ENCODE results near the gene PXYLP1. TPM values are rescaled to one million over a fixed set of nuclear protein-coding genes. Genes with fewer than 3 reads are reported as not detected.

PXYLP1 gene
- total RNA-seq, 1 donor from 2014 or later: 11.5 TPM

DNA sequence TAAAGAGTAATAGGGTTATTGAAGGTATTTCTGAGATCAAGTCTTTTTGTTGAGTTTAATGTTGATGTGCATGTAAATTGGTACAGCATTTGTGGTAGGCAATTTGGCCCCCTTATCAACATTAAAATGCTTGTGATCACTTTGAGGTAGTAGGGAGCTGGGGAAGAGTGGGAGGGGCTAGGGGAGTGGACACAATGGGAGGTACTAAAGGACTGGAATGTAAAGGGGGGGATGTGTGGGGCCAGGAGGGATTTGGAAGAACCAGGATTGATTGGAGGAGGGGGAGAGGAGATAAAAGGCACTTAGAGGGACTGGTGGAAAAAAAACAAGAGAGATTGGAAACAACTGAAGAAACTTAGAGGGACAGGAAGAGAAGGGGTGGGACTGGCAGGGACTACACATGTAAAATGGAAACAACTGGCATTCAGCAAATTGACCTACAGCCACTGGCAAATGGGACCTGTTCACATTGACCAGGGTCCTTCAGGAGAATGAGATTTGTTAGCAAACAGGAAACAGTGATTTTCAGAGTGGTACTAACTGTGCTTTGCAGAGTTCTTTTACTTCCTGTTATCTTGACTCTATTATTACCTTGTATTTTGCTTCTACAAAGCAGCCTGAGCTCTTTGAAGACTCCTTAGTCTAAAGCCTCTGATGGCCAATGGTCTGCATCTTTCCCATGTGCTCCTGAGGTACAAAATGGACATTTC is 88.9 kb downstream of the PXYLP1 start:
- no peak for DNase-seq (ENCODE audit: low read depth)
- Histone ChIP-seq H3K27me3 (ENCODE audit: control insufficient read depth, insufficient read depth, low read length) (no peaks in the 10 kb centered on the region), H3K36me3 (ENCODE audit: control insufficient read depth, insufficient read depth, low read length) (no peaks in the 10 kb centered on the region), H3K4me3 (ENCODE audit: low read depth, low read length) (no peak overlapping the region)
- TF ChIP-seq CTCF (IDR thresholded peaks at IDR 0.05; ENCODE audit: insufficient read depth, low read length, poor library complexity, severe bottlenecking): no peak

DNA sequence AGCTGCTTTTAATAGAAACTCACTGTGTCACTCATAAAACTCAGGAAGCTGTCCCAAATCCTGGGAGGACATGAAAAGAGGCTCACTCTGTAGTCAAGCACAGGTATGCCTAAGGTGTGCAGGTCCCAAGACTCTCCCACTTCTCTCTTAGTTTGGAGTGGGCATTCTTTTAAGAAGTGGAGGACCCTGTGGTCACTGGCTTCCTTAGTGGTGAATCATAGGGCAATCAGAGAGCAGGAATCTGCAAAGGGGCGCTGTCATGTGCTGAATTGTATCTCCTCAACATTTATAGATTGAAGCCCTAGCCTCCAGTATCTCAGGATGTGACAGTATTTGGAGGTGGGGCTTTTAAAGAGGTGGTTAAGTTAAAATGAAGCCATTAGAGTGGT is 89.5 kb downstream of the PXYLP1 start:
- TF ChIP-seq CTCF (IDR thresholded peaks at IDR 0.05; ENCODE audit: insufficient read depth, low read length, poor library complexity, severe bottlenecking): no peak
- no peaks in the 10 kb centered on the region for H3K27me3 ChIP-seq (ENCODE audit: control insufficient read depth, insufficient read depth, low read length)
- no peak overlapping the region for H3K4me3 ChIP-seq (ENCODE audit: low read depth, low read length)
- no peaks in the 10 kb centered on the region for H3K36me3 ChIP-seq (ENCODE audit: control insufficient read depth, insufficient read depth, low read length)
- DNase-seq (ENCODE audit: low read depth): no peak

GRCh38 chr3:141323936-141324704 is 92.5 kb downstream of the PXYLP1 start:
- Histone ChIP-seq H3K27me3 (ENCODE audit: control insufficient read depth, insufficient read depth, low read length) (no peaks in the 10 kb centered on the region), H3K36me3 (ENCODE audit: control insufficient read depth, insufficient read depth, low read length) (no peaks in the 10 kb centered on the region), H3K4me3 (ENCODE audit: low read depth, low read length) (peak overlapping the region; percentile 51)
- peak; percentile 77 for DNase-seq (ENCODE audit: low read depth)
- TF ChIP-seq CTCF (IDR thresholded peaks at IDR 0.05; ENCODE audit: insufficient read depth, low read length, poor library complexity, severe bottlenecking): no peak

GRCh38 chr3:141326123-141326522 is 94.5 kb downstream of the PXYLP1 start:
- no peak for TF ChIP-seq CTCF (IDR thresholded peaks at IDR 0.05; ENCODE audit: insufficient read depth, low read length, poor library complexity, severe bottlenecking)
- Histone ChIP-seq H3K27me3 (ENCODE audit: control insufficient read depth, insufficient read depth, low read length) (no peaks in the 10 kb centered on the region), H3K4me3 (ENCODE audit: low read depth, low read length) (peak overlapping the region; percentile 51), H3K36me3 (ENCODE audit: control insufficient read depth, insufficient read depth, low read length) (no peaks in the 10 kb centered on the region)
- DNase-seq (ENCODE audit: low read depth): no peak

- no peaks in the 10 kb centered on the region for H3K27me3 ChIP-seq (ENCODE audit: control insufficient read depth, insufficient read depth, low read length)
- DNase-seq (ENCODE audit: low read depth): no peak
- H3K4me3 ChIP-seq (ENCODE audit: low read depth, low read length): peak overlapping the region; percentile 51
- H3K36me3 ChIP-seq (ENCODE audit: control insufficient read depth, insufficient read depth, low read length): no peaks in the 10 kb centered on the region
- no peak for TF ChIP-seq CTCF (IDR thresholded peaks at IDR 0.05; ENCODE audit: insufficient read depth, low read length, poor library complexity, severe bottlenecking)
Measured at GRCh38 chr3:141326626-141327025, 95.0 kb downstream of the PXYLP1 start.
